Measurements from ENCODE around the gene LIPJ. TPM values are rescaled to one million over a fixed set of nuclear protein-coding genes. Genes with fewer than 3 reads are reported as not detected.

The LIPJ gene
- total RNA-seq, 1 experiment from 2014 or later = 0.09 TPM

- peaks cover 10% of the 10 kb centered on the region; the same call in 1 of the 2 replicates for H3K9me3 Mint-ChIP-seq
- H3K4me3 Mint-ChIP-seq = no peak overlapping the region
- POLR2A ChIA-PET = no interaction called here
- no peaks in the 10 kb centered on the region for H3K27me3 Mint-ChIP-seq (ENCODE audit: low read depth)
- H3K4me1 Mint-ChIP-seq = 0 out of 2 replicates have a peak, but pooled peaks cover 3% of the 10 kb centered on the region
- H3K27ac Mint-ChIP-seq = no peak overlapping the region
- TF ChIP-seq ZNF281 (CRISPR knock-in tag; IDR thresholded peaks at IDR 0.05) (no peak), GABPB1 (CRISPR knock-in tag; IDR thresholded peaks at IDR 0.05) (no peak), GTF2I (CRISPR knock-in tag; conservative IDR thresholded peaks at IDR 0.05) (no peak), OVOL2 (CRISPR knock-in tag; IDR thresholded peaks at IDR 0.05; ENCODE audit: borderline replicate concordance) (no peak), IRF1 (CRISPR knock-in tag; IDR thresholded peaks at IDR 0.05) (no peak), JUN (CRISPR knock-in tag; IDR thresholded peaks at IDR 0.05) (no peak), FOXK1 (CRISPR knock-in tag; IDR thresholded peaks at IDR 0.05) (no peak), MYBL2 (CRISPR knock-in tag; IDR thresholded peaks at IDR 0.05) (no peak), ETV6 (CRISPR knock-in tag; IDR thresholded peaks at IDR 0.05) (no peak), CDX4 (CRISPR knock-in tag; IDR thresholded peaks at IDR 0.05; ENCODE audit: borderline replicate concordance) (no peak), GRHL2 (CRISPR knock-in tag; IDR thresholded peaks at IDR 0.05; ENCODE audit: insufficient replicate concordance, severe bottlenecking) (no peak), ARID4B (CRISPR knock-in tag; IDR thresholded peaks at IDR 0.05; ENCODE audit: borderline replicate concordance) (no peak), ZNF263 (CRISPR knock-in tag; IDR thresholded peaks at IDR 0.05; ENCODE audit: low read depth) (no peak), NR1H2 (CRISPR knock-in tag; IDR thresholded peaks at IDR 0.05) (no peak), PRRX2 (CRISPR knock-in tag; IDR thresholded peaks at IDR 0.05) (no peak), KAT7 (CRISPR knock-in tag; IDR thresholded peaks at IDR 0.05; ENCODE audit: borderline replicate concordance) (no peak), FOXP4 (CRISPR knock-in tag; IDR thresholded peaks at IDR 0.05) (no peak), RELA (CRISPR knock-in tag; IDR thresholded peaks at IDR 0.05; ENCODE audit: borderline replicate concordance) (no peak), SMAD3 (CRISPR knock-in tag; IDR thresholded peaks at IDR 0.05; ENCODE audit: borderline replicate concordance) (no peak), NFATC4 (CRISPR knock-in tag; IDR thresholded peaks at IDR 0.05) (no peak)
- no peak; the same call in 1 of the 2 replicates for ATAC-seq
- CTCF ChIA-PET = no interaction called here
- no peaks in the 10 kb centered on the region for H3K36me3 Mint-ChIP-seq
- DNase-seq (ENCODE audit: low spot score) = peak; percentile 8
Measured at GRCh38 chr10:88616250-88616977, 29.9 kb downstream of the LIPJ start.
